GM19395 (cell line): ENCODE results near the gene SYNJ2BP.

Experiments used
- ATAC-seq: cut with Tn5 transposase; IDR thresholded peaks from one replicate; pipeline ENCODE4 v1.9.1; 2021; ENCODE audit warnings: mild to moderate bottlenecking, moderate library complexity; ENCODE audit not compliant: unreplicated experiment

Gene SYNJ2BP

GRCh38 chr14:70392676-70393075, 24.2 kb downstream of the SYNJ2BP start:
- ATAC-seq: no peak

GRCh38 chr14:70391493-70392391, 25.1 kb downstream of the SYNJ2BP start:
- ATAC-seq: no peak

- no peak for ATAC-seq
These were observed 34.4 kb downstream of the SYNJ2BP start for GRCh38 chr14:70382536-70382935.

- ATAC-seq: no peak
These were observed 36.1 kb downstream of the SYNJ2BP start for GRCh38 chr14:70380824-70381223.

GRCh38 chr14:70378696-70379095, 38.2 kb downstream of the SYNJ2BP start:
- no peak for ATAC-seq
